HG02798 (cell line): ENCODE measurements around the gene CARS1.

ENCODE experiments used
- ATAC-seq: cut with Tn5 transposase; IDR thresholded peaks from one replicate; pipeline ENCODE4 v1.9.1; 2021; ENCODE audit warnings: mild to moderate bottlenecking; ENCODE audit not compliant: unreplicated experiment, poor library complexity

CARS1 gene

GRCh38 chr11:2995893-2996554, 61.2 kb downstream of the CARS1 start:
- no peak for ATAC-seq

- ATAC-seq, result no peak
These were observed 62.1 kb downstream of the CARS1 start for GRCh38 chr11:2995031-2995561.

GRCh38 chr11:2994336-2994730, 62.9 kb downstream of the CARS1 start:
- no peak for ATAC-seq

GRCh38 chr11:2992997-2993325, 64.3 kb downstream of the CARS1 start:
- ATAC-seq, result no peak

- peak; percentile 91 for ATAC-seq
These were observed 64.8 kb downstream of the CARS1 start, which contains the start of gene NAP1L4 for GRCh38 chr11:2992234-2992996. NAP1L4 (minus strand) TSS chr11:2992329; CDS start chr11:2979220, 13,109 bp downstream.

GRCh38 chr11:2991452-2992233, 65.6 kb downstream of the CARS1 start:
- ATAC-seq, result peak; percentile 44

GRCh38 chr11:2990617-2991451, 66.4 kb downstream of the CARS1 start:
- ATAC-seq, result no peak

GRCh38 chr11:2989551-2989950, 67.7 kb downstream of the CARS1 start:
- no peak for ATAC-seq

- no peak for ATAC-seq
These were observed 68.2 kb downstream of the CARS1 start for GRCh38 chr11:2989006-2989405.

- ATAC-seq, result no peak
These were observed 69.1 kb downstream of the CARS1 start for GRCh38 chr11:2987881-2988861.

GRCh38 chr11:2983908-2984307, 73.3 kb downstream of the CARS1 start:
- ATAC-seq, result no peak

- ATAC-seq, result no peak
These were observed 75.0 kb downstream of the CARS1 start for GRCh38 chr11:2982214-2982613.

GRCh38 chr11:2981130-2981529, 76.1 kb downstream of the CARS1 start:
- ATAC-seq, result no peak

- ATAC-seq, result no peak
These were observed 76.9 kb downstream of the CARS1 start for GRCh38 chr11:2980168-2980840.

GRCh38 chr11:2977113-2977512, 80.1 kb downstream of the CARS1 start:
- no peak for ATAC-seq

GRCh38 chr11:2976294-2977063, 80.7 kb downstream of the CARS1 start:
- ATAC-seq, result no peak

GRCh38 chr11:2975594-2975993, 81.6 kb downstream of the CARS1 start:
- ATAC-seq, result no peak

- no peak for ATAC-seq
These were observed 83.0 kb downstream of the CARS1 start for GRCh38 chr11:2974272-2974671.
